SH-SY5Y (cell line): Measurements from ENCODE around the gene TES.
A peak's percentile ranks its signal among the peaks of the same experiment; 100 is the strongest.

Experiments used
- GATA2 ChIP-seq: IDR thresholded peaks from 2 replicates; pipeline ENCODE4 v1.6.1; 2011; ENCODE audit warnings: mild to moderate bottlenecking, low read depth, low read length
- GATA3 ChIP-seq: IDR thresholded peaks from 2 replicates; pipeline ENCODE4 v1.6.1; 2011; ENCODE audit warnings: low read depth, mild to moderate bottlenecking, low read length, moderate library complexity

TES gene

DNA sequence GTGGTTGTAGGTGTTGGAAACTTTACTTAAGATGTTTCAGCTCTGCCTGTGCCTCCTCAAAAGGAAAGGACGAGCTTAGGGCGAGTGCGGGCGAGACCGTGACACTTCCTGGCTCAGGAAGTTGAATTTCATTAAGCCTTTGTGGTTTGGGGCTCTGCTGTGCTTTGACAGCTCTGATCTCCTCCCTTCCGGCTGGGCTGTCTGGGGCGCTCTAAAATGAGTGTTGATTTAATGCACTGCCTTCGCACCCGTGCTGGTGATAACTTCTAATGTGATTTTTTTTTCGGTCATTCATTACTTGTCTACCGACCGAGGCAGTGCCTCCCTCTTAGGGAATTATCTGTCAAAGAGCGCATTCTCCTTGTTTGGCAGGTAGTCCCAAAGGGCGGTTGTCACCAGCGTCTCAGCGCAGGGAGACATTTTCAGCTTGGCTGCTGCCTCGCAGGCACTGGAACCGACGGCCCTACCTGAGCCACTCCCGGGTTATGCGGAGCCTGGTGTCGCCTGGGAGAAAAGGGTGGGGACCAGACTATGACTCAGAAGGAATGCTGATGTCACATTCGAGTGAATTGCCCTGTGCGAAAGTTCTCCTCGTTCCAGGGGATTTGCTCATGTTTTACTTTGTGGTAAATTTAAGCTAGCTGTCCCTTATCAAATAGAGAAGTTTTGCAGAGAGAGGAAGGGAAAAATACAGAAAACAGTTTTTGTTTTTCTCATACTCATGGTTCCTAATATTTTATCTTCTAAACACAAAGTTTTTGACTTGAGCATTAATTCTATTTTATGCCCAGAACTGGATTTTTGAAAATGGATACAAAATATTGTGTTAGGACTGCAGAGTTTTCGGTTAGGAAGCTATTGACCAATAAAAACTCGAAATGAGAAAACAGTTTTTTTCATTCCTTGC lies 920 bp downstream of the TES start:
- TF ChIP-seq GATA2: no peak; the same call in 1 of the 2 replicates
- no peak for TF ChIP-seq GATA3

DNA sequence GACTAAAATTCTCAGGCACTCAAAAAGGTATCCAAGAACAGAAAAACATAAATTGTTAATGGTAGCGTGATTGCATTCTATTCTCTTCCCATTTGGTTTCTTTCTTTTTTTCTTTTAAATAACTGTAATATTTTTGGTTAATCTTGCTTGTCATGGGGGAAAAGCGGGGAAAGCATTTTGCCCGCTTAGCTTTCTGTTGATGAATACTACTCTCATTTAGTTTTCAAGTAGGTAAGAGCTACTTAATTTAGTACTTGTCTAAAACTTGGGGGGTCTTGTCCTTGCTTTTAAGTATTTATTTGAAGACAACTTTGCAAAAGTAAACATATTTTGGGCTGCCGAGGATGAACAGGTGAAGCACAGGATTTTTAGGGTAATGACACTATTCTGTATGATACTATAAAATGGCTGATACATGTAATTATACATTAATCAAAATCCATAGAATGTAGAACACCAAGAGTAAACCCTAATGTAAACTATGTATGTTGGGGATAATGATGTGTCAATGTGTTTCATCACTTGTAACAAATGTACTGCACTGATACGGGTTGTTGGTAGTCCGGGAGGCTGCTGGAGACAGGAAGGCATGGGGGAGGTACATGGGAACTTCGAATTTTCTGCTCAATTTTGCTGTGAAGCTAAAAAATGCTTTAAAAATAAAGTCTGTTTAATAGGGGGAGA lies 1.7 kb downstream of the TES start:
- TF ChIP-seq GATA2: no peak
- TF ChIP-seq GATA3: no peak

DNA sequence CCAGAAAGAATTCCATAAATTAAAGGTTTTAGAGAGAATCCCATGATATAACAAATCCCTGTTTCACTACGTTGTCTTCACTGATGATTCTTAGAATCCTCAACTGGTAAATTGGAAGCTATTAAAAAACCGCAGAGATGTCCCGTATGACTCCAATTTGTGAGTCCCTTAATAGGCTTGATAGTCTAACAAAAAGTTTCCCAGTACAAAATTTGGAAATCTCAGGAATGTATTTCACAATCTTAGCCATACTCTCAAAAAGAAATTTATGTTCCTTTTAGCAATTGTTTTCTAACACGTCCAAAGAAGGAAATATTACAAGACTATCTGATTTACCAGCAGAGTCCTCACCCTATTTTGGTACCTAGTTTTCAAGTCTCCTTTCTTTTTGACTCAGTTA lies 2.5 kb downstream of the TES start:
- no peak for TF ChIP-seq GATA3
- TF ChIP-seq GATA2: no peak

DNA sequence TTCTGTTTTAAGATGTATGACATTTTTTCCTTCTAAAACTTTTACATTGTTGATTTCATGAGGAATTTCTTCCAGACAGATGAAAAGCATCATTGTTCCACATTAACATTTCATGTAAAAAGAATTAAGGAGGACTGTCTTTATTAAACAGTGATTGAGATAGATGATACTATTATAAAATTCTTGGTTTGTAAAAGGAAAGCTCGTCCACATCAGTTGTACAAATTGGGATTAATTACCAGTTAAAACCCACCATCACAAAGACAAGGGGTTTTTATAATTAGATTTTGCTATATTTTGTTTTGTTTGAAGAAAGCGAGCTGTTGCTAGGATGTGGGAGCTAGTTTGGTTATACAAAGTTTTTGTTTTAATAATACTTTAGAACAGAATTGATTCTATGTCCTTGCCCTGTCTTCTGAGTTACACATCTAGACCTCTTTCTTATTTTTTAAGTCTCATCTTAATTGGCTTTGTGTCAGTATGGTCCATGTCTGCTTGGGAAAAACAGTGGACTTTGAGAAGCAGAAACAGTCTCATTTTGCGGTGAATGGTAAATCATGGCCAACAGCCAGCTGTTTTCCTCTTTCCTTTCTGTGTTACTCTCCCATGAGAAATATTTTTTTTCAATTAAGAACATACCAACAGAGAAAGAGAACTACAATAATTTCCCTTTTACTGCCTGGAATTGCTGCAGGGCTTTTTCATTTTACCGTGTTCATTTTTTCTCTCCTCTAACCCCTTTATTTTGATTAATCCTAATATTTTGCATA lies 3.2 kb downstream of the TES start:
- TF ChIP-seq GATA3: no peak
- no peak for TF ChIP-seq GATA2

DNA sequence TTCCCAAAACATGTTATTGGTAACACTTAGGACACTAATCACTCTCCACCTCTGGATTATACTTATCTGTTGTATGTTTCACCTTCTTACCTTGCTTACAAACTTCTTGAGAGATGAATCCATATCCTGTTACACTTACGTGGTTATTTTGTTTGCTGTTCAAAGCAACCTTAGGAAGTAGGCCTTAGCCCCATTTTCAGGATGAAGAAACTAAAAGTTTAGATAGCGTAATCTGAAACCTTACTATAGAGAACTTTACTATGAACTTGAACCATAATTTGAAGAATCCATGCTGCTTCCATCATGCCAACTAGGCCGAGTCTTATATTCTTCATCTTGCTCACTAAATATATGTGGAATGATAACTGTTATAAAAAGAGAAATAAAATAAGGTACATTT lies 4.6 kb downstream of the TES start:
- TF ChIP-seq GATA2 (no peak), GATA3 (no peak)

DNA sequence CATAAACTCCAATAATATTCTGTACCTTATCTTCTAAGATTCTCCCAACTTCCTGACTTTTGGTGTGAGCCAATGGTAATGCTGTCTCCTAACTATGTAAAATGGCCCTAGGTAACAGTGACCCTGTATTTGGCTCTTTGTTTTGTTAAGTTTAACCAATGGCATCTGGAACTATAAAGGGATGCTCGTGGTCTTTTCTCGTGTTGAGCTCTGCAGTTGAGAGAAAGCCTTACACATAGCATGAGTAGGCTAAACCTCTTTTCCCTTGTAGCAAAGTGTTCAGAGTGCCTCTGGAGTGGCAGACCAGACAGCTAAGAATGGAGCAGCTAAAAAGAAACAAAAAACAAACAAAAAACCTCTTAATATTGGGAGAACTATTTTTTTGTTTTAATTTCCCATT lies 5.2 kb downstream of the TES start:
- TF ChIP-seq GATA2 (no peak), GATA3 (no peak)

DNA sequence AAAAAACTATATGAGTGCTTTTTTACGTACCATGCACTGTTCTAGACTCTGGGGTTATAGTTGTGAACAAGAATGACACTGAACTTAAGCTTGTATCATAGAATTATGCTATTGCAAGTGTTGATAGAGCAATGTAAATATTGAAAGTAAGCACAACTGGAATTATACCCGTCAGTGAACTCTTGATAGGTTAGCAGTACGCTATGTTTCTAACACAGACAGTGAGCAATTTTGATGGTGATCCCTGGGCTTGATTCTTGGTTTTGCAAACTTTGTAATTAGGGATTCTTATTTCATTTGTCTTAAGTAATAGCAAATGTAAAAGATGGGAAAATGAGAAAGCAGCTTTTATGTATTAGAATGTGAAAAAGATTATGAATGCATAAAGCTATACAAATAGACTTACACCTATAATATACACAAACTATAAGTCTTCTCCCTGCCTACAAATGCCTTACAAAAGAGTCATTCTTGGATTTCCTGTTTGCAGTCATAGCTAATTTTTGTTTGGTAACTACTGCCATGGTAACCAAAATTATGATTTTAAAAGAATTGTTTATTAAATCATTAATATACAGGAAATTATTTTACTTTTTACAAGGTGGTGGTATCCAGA lies 6.7 kb downstream of the TES start:
- TF ChIP-seq GATA2: no peak
- TF ChIP-seq GATA3: no peak

DNA sequence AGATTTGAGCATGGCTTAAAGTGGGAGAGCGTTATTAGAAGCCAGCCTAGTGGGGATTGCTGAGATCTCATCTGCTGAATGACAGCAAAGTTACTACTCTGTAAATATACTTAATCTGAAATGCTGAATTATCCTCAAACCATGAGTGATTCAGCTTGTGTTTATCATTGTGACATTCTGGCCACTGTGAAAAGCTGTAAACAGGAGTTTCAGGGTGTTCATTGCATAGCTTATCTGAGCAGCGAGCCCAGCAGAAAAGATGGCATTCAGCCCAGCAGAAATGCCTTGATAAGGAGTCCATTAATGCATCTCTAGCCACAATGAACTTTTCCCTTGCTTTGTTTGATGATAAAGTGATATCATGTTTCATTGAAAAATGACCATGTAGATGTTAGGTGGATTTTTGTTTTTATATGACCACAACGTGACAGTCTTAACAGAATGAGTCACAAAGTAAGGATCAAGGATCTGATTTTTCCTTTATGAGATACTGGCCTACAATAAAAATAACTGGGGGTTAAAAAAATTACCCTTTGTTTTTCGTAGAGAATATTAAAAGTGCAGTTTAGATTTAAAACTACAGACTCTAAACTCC lies 7.8 kb downstream of the TES start:
- TF ChIP-seq GATA3 (peak; percentile 100), GATA2 (peak; percentile 100)

DNA sequence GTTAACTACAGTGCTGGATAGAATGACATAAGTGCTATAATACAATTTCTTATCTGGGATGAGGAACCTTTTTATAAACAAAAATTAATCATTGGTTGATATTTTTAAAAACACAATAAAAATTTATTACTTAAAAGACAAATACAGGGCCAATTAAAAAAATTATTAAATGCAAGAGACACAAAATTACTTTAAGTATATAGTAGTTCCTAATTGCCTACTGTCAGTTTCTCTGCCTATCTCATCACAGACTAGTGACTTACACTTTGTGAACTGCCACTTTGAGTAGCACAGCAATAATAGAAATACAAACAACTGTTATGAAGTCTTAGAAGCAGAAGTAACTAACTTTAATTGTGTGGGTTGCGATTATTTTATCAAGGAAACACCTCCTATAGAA lies 8.4 kb downstream of the TES start:
- TF ChIP-seq GATA2 (no peak), GATA3 (no peak)

DNA sequence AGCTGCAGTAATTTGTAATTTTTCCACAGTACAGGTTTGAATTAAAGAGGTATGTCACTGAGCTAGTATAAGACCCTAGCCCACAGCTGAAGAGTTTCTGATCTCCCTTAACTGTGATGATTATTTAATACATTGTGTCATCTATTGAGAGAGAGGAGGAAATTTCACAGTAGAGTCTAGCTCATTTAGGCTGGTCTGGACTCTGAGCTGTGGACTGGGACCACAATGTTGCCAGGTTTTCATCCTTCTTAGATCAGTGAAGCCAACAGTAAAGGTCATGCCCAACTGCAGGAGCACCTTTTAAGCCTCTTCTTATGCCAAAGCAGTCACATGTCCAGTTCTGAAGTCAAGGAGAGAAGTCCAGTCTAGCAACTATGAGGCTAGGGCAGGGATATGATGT lies 8.9 kb downstream of the TES start:
- TF ChIP-seq GATA3 (no peak), GATA2 (no peak)

DNA sequence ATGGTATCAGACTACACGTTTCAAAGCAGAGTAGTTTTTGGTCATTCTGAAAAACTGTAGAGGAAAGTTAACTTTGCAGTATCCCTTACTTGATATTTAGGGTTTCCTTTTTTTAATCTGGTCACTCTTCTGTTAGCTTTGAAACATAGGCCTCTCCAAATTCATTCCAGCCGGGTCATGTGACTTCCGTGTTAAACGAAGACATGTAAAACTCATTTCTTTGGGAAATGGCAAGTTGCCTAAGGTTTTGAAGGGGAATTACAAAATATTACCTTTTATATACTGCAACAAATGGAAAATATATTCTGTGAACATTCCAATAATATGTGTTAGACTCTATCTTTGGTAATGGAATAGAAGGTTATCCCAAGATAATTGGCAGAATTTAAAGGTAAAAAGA lies 9.5 kb downstream of the TES start:
- TF ChIP-seq GATA2: no peak
- no peak for TF ChIP-seq GATA3

DNA sequence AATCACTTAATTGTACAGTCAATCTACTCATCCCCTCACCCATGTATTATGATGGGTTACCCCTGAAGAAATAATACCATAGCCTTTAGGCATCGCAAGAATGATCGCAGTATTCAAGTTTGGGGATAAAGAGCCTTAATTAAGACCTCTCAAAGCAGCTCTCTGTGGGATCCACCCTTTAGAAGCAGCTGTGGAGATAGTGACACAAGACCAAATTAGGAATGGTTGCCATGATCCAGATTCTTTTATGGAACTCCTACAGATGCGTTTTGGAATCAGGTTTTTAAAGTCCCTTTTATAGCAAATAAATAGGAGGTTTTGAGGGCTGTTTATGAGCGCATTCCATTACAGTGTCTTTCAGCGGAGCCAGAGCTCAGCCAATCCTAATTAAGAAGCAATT lies 12.2 kb downstream of the TES start:
- TF ChIP-seq GATA3 (no peak), GATA2 (no peak)

DNA sequence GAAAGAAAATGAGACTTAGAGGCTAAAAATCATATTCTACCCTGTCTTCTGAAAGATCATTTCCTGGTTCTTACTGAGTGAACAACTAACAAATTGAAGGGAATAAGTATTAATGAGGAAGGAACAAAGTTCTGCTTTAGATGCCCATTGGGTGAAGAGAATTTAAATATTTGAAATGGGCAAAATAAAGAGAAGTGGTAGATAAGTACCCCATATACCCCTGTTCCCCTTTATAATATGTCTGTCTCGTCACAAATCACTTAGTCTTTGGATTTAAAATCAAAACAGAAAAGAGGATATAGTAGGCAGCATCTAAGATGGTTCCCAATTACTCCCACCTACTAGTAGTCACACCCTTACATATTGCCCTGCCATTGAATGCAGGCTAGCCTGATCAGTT lies 13.2 kb downstream of the TES start:
- TF ChIP-seq GATA2 (no peak), GATA3 (no peak)

DNA sequence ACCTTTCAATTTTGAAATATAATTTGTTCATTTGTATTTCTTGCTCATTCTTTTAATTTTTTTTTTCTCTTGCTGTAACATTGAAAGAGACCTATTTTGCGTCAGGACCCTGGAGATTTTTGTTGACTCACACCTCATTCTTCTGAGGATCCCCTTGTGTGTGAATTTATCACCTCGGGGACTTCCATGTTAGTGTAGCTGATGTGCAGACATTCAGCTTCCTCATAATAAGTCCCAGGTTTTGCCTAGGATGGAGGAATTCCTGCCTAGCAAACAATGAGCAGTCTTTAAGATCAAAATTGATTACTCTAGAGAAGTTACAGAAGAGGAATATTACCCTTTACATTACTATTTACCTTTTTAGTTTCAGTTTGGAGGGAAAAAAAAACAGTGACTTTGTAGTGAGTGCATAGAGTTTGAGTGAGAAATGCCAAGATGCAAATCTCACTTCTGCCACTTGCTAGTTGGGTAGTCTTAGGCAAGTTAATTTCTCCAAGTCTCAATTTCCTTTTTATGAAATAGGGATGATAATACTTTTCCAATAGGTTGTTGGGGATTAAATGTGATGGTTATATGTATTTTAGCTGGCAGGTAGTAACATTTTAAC lies 14.3 kb downstream of the TES start:
- TF ChIP-seq GATA2 (no peak), GATA3 (no peak)
